22Rv1 (cell line): ENCODE measurements around the gene IRF1.

ENCODE experiments used
- ZFX ChIP-seq: fragments of 450-650 bp; IDR thresholded peaks from 2 replicates; pipeline ENCODE4 v1.6.1; 2017; ENCODE audit warnings: antibody characterized with exemption, borderline replicate concordance
- TF ChIP-seq, protein P1 (sequence below): fragments of 450-650 bp; IDR thresholded peaks from 2 replicates; pipeline ENCODE4 v1.5.1; 2017; ENCODE audit warnings: mild to moderate bottlenecking

DNA sequence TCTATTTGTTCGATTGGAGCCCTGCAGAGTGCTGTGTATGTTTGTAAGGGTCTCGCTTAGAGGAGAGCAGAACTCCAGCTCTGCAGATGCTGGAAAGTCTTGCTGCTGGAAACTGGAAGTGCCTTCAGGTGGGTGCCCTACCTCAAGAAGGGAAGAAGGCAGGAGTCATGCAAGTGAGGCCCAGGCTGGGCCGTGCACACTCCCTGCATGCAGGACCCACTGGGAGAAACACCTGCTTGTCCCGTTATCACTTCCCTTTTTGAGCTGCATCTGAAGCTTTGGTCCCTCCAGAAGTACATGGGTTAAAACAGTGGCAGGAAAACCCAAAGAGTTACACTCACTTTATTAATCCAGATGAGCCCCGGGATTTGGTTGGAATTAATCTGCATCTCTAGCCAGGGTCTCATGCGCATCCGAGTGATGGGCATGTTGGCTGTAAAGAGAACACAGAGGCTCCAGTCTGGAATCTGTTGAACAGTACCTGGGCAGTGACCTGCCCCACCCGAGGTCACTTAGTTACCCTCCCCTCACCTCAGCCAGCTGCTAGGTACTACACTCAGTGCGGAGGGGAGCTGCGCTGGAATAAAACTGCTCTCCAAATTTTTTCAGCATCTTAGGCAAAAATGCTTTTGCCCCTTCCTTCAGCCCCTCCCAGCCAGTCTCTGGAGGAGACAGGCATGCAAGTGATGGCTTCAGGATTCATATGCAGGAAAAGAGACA lies 1.4 kb downstream of the IRF1 start:
- TF ChIP-seq, protein P1, sequence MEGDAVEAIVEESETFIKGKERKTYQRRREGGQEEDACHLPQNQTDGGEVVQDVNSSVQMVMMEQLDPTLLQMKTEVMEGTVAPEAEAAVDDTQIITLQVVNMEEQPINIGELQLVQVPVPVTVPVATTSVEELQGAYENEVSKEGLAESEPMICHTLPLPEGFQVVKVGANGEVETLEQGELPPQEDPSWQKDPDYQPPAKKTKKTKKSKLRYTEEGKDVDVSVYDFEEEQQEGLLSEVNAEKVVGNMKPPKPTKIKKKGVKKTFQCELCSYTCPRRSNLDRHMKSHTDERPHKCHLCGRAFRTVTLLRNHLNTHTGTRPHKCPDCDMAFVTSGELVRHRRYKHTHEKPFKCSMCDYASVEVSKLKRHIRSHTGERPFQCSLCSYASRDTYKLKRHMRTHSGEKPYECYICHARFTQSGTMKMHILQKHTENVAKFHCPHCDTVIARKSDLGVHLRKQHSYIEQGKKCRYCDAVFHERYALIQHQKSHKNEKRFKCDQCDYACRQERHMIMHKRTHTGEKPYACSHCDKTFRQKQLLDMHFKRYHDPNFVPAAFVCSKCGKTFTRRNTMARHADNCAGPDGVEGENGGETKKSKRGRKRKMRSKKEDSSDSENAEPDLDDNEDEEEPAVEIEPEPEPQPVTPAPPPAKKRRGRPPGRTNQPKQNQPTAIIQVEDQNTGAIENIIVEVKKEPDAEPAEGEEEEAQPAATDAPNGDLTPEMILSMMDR, result no peak
- no peak for TF ChIP-seq ZFX
